Measurements from ENCODE around the gene MSN.

The MSN gene

DNA sequence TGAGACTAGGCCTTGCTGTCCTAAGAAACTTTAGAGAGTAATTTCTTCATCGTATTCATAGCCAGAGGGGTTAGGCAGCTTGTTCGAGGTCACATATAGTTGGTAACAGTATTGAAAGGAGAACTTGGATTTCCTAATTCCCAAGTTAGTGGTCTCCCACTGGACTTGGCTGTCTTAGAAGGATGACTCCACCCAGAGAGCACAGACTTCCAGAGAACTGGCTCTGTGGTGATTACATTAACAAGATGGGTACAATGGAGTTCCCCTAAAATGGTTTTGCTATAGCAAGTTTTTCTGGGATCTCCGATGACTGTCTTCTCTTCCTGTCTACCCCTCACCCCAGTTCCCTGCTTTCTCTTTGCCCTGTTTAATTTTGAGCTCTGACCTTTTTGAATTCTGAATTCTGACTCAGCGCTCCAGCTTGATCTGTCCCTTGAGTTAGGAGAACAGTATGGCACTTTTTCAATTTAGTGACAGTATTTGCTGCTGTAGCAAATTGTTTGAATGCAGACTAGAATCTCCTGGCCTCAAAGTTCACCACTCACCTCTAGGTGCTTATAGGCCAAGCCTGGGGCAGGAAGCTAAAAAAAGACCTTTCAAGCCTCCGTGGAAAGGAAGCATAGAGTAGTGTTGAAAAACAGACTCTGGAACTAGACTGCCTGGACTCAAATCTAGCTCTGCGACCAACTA is 6.9 kb downstream of the MSN start:
- DNase-seq = peak in 3 of 6 experiments; percentile 14 to 29 (median 17)

DNA sequence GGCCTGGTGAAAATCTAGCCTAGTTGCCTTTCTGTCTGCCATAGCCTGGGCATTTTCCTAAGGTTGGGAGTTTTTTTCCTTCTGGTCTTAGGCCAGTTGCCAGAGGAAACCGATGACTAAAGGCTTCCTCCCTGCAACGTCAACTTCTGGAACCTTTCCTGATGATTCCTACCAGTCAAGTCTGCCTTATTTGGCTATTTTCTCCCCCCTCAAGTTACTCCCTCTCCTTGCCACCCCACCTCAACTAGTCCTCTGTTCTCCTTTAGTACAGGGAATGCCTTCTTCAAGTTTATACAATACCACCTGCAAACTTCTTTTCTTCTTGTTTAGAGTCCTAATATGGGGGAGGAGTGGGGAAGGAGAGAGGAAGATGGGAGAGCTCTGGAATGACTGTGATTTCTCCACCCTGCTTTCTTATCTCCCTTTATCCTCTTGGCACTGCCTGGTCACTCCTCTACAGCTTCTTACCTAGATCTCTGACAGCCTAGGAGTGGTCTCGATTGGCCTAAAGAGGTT is 10.6 kb downstream of the MSN start:
- no peak for DNase-seq

DNA sequence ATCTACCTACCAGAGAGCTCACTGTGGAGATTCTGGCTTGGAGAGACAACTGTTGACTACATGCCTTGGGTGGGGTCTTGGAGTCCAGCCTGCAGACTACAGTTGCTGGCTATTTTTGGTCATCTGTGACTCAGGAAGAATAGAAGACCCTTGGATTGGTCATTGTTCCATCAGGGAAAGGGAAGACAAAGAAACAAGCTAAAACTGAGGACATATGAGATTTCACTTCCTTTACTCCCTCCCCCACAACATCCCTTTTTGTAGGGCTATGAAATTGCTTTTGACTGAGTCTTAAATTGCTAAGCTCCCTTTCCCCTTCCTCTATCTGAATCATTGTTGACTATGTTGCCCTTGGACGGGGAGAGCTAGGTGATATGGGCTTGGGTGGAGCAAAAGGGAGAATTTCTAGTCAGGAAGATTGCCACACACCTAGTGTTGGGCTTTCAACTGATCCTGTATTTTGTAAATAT is 11.7 kb downstream of the MSN start:
- no peak for DNase-seq

DNA sequence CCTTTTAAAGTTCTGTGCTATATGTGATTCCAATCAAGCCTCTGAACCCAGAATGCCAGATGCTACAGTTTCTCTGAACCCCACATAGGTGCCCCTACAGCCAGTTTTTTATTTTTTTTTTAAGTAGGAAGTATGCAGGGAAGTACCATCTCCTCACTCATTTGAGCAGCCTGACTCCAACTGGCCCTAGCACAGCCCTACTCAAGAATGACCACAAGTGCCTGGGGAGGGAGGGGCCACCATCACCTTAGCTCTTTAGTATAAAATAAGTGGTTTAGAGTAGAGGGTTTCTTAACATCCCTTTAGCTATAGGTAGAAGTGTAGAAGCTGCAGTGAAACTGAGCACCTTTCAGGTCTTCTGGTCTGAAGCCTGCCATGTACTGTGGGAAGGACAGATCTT is 14.4 kb downstream of the MSN start:
- no peak for DNase-seq

DNA sequence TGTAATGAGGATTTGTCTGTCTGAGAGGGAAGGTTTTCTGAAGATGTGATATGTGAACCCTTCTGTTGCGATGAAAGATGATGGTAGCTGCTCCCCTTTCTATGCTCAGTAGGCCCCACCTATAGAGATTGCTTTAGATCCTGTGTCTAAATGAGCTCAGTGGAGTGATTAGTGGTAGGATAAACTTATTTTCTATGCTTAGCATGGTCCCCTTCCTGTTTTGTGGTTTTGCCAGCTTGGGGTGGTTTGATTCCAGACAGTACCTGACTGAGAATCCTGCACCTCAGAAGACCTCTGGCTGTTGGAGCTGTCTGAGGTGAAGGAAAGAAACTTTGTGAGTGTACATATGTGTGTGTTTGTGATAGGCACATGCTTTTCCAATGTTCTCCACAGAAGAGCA is 17.7 kb downstream of the MSN start:
- no peak for DNase-seq

DNA sequence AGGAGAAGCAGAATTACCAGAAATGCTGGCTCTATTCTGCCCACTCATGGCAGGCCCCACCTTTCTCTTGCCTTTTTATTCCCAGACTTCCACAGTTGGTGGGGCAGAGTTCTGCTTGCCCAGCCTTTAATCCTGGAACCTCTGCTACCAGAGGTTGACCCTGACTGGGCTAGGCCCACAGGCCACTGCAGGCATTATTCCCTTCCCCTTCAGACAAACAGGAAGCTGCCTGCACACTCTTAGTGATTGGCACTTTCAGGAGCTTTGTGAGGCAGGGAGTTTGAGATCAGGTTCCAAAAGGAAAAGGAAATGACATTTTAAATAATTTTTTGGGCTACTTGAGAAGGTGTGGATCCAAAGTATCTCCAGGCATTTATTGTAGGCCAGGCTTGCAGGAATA is 18.8 kb downstream of the MSN start:
- DNase-seq = no peak

DNA sequence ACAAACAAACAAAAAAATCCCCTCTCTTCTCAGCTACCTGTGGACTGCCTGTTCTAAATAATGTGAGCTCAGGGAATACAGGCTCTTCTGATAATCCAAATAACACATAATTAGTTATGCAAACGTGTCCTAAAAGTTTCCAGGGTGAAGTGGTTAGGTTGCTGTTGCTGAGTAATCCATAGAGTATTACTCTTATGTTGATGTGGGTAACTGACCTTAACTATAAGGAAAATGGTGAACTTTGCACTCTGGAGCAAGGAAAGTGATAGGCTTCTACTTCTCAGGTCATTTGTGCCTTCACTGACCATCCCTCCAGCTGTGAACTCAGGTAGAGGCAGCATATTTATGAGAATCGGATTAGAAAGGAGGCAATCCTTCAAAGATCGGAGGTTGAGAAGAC is 19.9 kb downstream of the MSN start:
- DNase-seq = no peak

DNA sequence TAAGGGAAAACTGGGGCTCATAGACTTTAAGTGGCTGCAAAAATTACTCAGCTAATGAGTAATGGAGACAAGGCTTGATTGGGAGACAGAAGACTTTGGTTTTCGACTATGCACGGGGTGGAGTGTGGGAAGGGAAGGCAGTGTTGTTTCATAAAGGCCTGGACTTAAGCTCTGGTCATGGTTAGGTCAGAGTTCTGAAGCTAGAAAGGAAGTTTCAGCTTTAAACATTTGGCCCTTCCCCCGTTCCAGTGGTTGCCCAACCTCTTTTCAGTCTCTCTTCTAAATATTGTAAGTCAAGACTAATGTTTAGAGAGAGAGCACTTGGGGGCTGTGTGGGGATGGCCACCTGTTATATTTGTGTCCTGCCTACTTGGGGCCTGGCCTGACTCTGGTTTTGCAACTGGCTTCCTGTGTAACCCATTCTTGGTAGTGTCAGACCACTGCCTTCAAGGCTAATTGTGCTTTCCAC is 21.0 kb downstream of the MSN start:
- no peak for DNase-seq

DNA sequence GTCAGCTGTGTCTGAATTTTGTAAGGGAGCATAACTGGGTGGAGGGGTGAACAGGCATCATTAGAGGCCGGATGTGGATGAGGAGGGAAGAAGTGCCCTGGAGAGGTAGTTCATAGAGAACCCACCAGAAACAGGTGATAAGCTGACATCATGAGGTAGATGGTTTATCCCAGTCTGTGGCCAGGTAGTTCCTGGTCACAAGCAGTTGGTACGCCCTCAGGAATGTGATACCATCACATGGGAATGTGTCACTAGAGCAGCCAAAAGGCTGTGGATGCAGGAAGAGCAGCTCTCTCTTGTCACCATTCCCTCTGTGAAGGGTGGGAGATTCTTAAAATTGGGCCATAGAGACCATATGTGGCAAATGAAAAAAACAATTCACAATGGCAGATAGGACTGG is 21.9 kb downstream of the MSN start:
- DNase-seq = no peak

DNA sequence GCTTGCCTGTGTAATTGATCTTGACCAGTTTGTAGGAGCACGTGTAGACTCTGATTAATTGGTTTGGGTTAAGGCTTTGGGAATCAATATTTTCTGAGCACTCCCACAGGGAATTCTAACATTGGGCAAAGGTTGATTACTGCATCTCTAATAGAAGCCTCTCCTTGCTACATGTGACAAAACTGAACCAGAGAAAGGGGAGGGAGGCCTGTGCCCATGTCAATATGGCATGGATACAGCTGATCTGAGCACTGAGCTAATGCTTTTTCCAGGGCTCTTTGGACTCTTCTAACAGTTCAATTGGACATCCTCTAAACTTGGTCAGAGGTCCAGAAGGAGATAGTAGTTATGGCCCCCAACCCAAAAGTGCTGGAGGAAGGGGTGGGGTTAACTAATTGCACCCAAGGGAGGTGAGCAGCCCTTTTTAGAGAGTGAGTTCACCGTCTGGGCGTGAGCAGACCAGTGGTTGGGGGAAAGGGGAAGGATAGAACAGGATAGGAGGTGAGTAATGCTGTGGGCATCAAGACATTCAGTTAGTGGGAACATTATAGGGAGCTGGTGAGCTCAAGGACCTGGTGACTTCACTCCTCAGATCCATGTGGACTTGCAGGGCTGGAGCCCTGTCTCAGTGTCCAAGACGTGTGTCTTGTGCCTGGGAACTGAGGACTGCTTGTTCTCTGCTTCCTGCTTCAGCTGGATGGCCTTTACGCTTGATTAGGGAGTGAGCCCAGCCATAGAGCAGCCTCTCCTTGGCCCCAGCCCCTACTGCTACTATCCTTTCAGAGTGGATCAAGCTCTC is 22.8 kb downstream of the MSN start:
- DNase-seq = no peak

DNA sequence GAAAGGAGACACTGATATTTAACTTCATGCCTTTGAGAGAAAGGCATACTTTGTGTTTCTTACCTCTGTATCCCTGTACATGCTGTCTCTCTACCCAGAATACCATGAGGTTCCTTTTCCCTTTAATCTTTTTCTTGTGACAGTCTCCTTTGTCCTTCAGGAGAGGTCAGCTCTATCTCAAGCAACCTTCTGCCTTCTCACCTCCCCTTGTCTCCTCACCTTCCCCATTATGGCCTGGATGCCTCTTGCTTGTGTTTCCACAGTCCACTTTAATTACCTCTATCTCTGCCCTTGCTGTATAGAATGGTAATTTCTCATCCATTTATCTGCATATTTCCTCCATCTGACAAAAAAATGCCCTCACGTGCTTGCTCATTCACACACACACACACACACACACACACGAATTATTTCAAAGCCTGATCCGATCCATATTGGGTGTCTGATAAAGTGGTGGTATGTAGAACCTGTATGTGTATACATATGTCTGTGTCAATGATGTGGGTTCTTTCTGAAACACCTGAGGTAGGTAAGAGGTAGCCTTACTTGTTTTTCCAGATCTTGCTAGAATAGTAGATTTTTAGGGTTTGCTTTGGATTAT is 28.5 kb downstream of the MSN start:
- DNase-seq = peak in 1 of 6 experiments; percentile 5

DNA sequence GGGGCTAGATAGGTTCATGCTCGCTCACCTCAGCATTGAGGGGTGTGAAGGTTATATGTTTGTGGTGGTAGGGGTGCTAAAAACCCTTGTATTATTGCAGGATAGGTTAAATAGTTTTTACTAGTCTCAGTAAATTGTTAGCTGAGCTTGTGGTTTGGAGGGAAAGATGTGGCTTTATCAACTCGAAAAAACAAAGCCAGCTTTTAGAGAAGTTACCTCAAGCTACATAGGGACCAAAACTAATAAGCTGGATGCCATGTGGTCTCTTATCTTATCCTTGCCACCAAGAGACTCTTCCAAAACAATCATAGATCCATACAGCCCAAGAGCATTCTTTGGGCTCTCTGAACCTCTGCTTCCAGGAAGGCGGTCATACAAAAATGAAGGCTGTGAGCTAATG is 29.2 kb downstream of the MSN start:
- DNase-seq = no peak

DNA sequence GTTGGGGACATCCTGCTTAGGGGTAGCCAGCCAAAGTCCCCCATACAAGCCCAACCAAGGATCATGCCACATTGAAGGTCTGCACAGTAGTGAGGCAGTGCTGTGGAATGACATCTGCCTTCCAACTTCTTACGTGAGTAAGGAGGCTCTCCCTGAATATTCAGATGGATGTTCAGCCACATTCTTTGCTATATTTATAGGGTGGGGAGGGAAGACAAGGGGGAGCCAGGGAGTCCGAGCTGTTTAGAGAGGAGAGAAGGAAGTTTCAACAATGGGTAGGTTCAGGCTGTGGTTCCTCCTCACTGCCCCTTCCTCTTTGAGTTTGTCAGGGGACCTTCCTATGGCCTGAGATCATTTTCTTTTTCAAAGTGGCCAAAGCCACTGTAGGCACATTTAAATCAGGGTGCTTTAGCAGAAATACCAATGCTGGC is 29.8 kb downstream of the MSN start:
- DNase-seq = no peak

DNA sequence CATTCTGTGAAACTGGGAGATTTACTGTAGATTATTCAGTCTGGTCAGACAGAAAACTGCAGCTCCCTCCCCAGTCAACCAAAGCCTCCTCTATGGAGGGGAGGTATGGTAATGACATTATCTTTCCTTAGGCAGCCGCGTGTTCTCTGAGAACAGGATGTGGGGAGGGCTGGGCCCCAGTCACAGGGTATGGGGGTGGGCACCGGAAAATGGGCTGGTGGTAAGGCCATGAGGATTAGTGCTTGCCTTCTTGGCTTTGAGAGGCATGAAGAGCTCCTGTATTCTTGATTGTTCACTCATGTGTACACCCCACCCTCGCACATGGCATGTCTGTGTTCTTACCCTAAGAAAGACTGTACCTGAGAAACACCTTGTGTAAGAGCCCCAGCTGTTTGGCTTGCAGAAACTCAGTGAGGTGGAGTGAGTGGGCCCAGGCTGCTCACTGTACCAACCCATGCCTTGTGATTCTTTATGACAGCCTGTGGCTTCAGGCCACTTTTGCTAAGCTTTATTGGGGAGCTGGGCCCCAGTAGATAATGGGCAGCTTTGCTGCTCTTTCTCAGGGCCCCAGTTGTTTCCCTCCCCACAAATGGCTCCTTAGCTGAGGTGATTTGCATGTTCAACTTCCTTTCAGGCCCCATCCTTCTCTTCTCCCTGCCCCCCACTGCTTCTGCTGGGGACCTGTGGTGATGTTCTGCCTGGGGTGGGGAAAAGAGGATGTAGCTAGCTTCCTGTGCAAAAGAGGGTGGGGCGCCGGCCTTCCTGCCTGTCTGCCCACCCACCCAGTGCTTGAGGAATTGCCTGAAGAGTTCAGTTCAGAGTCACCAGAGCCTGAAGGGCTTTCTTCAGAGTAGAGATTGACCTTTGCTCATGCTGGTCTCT is 30.7 kb downstream of the MSN start:
- peak; percentile 46 to 79 (median 58) for DNase-seq

DNA sequence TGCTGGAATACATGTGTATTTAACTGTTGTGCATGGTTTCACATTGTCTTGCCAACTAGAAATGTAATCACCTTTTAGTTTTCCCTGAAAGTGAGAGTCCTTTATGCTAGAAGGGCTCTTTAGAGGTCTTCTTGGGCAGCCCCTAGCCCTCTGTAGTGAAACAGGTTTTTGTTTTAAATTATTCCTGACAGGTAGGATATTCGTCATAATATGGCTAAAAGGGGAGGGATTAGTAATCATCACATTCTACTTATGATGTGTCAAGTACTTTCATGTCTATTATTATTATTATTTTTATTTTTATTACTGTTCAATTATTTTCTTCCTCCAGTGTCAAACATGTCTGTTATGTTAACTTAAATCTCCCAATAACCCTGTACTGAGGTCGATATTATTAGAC is 35.5 kb downstream of the MSN start:
- DNase-seq = no peak

DNA sequence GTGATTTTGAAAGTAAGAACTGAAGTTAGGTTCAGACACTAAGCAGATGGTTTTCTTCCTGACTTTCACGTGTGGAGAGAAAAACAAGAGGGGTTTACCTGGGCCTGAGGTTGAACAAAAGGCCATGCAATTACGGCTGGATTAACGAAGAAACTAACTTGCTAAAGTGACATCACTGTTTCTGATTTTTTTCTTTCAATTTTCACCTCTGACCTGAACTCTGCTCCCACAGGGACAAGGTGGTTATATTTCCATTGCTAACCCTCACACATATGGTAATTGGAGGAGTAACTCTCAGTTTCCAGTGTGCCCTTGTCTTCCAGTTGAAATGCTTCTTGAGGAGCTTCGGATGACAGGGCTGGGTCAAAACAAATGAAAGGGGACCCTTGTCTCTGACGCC is 38.0 kb downstream of the MSN start:
- DNase-seq = no peak

DNA sequence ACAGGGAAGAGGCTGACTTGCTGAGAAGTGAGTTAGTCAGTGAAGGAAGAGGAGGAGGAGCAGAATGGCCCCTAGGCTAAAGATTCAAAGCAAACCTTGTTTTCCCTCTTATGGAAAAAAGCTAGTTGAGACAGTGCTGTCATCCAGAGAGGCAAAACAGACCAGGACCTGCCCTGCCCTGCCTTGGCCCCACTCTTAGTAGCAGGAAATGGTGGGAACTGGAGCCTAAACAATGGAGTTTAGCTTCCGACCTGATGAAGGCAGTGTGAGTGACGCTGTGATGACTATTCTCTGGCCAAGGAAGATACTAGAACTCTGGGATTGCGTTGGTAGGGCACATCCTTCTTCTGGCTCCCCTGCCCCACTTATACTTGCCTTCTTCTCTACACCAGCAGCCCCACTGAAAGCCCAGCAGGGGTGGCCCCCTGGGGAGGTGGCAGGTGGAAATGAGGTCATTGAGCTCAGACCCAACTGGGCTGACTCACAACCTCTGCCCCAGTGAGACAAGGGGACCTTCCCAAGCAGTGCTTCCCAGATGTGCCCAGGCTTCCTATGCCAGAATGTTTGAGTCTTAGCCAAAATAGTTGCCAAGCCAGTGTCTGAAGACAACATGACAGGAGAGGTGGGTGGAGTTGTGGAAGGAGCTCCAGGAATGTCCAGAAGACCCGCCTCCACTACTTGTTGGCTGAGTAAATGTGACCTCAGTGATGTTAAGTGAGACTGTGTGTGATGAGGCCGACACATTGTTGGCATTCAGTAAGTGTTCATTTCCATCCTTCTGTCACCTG is 38.8 kb downstream of the MSN start:
- DNase-seq = no peak

DNA sequence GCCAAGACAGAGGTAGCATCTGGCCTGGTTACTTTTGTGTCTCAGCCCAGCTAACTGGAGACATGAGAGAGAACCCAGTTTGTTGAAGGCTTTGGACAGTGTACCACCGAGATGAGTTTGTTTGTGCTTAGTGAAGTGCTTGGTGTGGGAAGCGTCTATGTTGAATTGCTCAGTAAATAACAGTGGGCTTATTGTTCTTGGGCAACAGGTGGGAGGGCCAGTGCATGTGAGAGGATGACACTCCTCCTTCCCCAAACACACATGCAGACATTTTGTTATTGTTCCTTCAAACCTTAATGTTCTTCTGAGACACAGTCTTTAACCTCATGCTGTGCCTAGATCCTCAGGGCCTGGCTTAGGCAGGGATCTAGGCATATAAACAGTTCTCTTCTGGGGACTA is 39.7 kb downstream of the MSN start:
- no peak for DNase-seq

DNA sequence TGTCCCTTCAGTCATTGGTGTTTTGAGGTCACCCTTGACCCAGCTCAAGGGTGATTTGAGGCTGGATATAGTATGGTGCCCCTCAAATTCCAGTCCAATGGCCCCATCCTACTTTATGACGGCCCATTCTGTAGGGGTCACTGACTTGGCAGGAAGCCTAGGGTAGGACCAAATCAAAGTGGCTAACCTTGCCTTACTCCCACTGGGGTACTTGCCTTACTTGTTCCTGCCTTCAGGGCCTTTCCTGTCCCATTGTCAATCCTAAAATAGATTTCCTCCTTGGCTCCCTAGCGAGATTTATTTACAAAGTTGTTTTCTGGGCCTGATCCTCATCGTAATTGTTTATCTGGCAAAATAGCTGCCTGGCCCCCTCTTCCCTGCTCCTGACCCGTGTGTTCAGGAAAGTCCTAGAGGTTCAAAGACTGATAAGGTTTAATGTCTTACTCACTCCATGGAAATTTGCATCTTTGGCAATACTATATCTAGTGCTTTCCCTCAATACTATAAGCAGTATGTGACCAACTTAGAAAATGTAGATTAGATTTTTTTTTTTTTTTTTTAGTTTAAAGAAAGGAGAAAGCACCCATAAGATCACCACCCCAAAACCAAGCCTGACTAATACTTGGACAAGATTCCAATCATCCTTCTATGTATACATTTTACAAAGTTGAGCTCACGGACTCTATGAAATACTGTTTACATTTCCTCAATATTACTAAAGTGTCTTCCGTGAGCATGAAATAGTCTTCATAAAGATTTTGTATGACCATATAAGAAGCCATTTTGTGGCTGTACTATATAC is 44.8 kb downstream of the MSN start:
- no peak for DNase-seq

DNA sequence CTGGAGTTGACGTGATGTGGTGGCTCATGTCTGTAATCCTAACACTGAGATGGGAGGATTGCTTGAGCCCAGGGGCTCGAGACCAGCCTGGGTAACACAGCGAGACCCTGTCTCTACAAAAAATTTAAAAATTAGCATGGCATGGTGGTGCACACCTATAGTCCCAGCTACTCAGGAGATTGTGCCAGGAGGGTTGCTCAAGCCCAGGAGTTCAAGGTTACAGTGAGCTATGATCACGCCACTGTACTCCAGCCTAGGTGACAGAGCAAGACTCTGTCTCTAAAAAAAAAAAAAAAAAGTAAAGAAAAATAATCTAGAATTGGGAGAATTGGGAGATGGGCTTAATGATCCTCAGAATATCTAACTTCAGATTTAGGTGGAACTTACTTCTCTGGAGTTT is 51.1 kb downstream of the MSN start:
- no peak for DNase-seq

DNA sequence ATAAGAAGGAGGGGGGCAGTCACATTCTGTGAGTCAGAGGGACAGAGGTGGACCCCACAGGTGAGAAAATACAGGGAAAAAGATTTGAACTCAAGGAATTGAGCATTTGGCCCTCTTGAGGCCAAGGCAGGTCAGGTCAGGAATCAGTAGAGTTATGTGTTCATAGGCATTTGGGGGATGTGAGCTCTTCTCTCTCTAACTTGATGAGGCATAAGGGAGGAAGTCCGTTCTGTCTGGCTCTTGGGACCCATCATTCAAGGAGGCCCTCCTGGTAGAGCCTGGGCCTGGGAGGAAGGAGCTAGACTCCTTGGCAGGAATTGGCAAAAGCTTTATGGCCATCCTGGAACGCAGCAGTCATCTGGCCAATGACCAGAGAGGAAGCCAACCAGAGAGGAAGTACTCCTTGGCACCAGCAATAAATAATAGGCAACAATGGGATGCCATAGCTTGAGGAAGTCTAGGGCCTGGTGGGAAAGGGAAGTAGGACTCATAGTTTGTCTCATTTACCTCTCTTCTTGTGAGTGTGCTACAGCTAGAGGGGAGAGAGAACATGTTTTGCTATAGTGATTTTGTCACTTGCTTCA is 53.0 kb downstream of the MSN start:
- no peak for DNase-seq
